Pulmonary artery endothelial cell (primary cell): ENCODE measurements around the gene SLC6A11. TPM values are rescaled to one million over a fixed set of nuclear protein-coding genes. Genes with fewer than 3 reads are reported as not detected.

ENCODE experiments used
- DNase-seq: peaks from one replicate; pipeline ENCODE4 v3.0.0-alpha.2; 2011; ENCODE audit warnings: low read depth, low spot score
- total RNA-seq: library from RNA; depleted of rRNA; stranded (reverse); fragments of >200 nt; gene quantifications from 2 replicates; pipeline ENCODE4 v1.2.3, GENCODE V29; 2014

SLC6A11 gene
- total RNA-seq, 1 donor from 2014 or later: not detected

DNA sequence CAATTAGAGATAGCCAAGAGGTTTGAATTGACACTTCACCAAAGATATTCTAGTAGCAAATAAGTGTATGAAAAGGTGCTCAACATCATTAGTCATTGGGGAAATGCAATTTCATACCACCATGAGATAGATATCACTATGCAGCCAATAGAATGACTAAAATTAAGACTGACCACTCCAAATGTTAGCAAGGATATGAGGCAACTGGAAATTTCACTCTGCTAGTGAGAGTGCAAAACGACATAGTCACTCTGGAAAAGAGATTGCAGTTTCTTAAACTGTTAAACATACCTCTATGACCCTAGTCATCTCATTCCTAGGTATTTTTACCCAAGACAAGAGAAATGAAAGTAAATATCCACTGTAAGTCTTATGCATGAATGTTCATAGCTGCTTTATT lies 27.6 kb upstream of the SLC6A11 start:
- DNase-seq: no peak

DNA sequence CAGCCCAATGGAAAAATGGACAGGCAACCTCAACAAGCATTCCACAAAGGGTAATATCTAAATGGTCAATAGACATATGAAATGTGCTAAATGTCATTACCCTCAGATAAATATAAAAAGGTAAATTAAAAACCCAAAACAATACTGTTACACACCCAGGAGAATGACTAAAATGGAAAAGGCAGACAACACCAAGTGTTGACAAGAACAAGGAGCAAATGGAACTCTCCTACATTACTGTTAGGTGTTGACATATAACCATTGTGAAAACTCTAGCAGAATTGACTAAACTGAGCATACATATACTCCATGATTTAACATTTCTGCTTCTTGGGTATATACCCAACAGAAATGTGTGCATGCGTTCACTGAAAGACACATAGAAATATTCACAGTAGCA lies 25.3 kb upstream of the SLC6A11 start:
- no peak for DNase-seq

DNA sequence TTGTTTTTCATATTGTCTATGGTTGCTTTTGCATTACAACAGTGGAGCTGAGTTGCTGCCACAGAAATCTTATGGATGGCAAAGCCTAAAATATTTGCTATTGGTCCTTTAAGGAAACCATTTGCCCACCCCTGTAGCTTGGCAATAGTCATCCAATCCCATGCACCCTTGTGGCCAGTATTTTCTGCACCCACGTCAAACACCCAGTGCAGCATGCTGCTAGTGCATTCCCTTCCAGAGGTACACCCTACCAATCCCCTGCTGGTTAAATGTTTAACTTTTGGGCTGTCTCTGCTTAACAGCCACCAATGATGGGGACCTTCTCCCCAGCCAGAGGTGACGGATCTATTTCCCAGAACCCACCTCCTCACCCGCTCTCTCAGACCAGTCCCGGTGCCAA lies 23.8 kb upstream of the SLC6A11 start:
- DNase-seq: no peak

DNA sequence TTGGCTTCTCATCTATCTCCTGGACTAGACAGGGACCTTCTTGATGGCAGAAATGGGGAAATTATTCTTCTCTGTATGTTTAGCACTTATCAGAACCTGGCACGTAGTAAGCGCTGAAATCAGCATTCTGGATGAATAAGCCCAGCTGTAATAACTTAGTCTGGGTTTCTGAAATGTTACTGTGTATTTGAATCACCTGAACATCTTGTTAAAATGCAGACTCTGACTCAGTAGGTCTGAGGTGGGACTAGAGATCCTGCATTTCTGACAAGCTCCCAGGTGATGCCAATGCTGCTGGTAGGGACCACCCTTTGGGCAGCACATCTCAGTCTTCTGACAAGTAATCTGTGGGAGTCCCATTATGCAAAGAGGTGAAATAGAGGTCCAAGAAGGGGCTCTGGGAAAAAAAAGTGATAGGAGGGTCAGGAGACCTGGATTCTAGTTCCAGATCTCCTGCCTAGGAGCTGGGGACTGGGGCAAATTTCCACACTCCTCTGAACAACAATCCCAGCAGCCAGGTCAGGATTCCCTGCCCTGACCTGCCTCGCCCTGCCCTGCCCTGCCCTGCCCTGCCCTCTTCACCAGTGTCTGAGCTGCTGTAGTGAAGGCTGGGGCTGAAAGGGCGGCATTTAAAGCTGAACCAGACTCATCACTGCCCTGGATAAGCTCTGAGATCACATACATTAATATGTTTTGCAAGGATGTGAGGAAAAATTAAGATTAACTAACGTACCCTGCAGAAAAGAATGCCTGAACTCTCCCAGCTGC lies 17.2 kb upstream of the SLC6A11 start:
- DNase-seq: no peak

DNA sequence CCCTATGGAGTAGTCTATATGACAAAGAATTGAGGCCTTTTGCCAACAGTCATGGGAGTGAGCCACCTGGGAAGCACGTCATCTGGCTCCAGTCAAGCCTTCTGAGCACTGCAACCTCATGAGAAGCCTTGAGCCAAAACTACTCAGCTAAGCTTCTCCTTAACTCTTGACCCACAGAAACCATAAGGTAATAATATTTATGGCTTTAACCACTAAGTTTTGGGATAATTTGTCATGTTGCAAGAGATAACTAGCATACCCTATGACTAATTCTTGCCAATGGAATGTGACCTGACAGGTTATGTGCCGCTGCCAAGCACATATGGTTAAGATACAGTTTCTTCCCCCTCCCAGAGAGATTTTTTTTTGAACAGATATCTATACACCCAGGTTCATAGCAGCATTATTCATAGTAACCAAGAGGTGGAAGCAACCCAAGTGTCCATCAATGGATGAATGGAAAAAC lies 11.8 kb upstream of the SLC6A11 start:
- no peak for DNase-seq

DNA sequence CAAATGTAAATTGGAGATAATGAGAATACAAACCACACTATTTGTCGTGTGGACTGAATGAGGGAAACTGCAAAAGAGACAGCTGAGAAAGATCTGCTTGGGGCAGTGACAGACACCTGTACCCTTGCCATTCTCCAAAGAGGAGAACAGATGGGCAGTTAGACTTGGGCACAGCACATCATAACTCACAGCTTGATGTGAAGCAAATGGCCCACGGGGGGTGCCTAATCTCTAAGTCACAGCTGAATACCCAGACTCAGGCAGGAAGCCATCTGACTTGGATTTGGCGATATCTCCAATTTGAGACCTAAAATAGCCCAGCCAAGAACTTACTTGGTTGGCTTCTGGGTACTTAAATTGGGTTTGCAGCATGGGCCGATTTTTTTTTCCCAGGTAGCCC lies 10.0 kb upstream of the SLC6A11 start:
- DNase-seq: no peak

DNA sequence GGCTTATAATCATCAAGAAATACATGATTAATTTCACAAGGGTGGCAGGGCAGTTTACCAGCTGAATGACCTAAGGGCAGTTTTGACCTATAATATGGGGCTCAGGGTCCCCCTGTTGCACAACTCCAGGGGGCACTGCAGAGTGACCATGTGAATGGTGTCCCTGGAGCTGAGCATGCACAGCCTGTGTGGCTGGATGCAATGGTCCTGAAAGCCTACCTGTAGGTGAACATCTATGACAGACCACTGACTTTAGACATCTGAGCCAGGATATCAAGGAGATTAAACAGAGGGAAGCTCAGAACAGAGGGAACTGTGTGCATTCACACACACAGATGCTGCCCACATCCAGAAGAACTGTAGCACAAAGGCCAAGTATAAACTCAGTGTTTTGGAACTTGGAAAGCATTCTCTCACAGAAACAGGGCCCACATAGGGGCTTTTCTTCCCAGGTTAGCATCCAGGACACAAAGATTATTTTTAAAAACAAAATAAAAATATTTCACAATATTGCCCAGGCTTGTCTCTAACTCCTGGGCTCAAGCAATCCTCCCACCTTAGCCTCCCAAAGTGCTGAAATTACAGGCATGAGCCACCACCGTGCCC lies 7.8 kb upstream of the SLC6A11 start:
- DNase-seq: no peak

DNA sequence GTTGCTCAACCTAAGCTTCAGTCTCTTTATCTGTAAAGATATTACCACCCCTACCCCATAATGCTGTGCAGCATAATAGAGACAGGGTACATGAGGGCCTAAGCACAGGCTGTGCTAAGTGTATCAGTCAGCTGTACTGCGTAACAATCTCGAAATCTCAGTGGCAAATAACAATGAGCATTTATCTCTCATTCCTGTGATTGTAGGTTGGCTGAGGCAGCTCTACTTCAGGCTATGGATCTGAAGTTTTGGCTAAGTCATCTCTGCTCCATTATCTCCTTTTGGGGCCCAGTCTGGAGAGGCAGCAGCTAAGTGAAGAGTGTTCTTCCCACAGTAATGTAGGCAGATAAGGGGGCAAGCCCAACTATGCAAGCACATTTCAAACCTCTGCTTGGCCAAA lies 7.1 kb upstream of the SLC6A11 start:
- no peak for DNase-seq

DNA sequence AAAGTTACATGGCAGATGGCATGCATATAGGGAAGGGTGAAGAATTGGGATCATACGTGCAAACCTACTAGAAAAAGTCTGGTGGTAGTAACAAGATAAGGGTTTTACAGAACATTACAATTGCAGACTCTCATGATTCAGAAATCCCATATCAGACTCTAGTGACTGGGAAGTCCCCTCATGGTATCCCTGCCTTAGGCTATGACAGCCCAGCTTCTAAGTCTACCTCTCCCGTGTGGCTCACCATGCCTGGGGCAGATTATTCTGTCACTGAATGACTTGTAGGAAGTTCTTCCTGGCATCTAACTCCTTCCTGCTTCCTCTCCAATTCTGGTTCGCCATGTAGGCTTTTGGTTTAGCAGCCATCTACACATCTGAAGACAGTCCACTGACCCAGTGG lies 5.7 kb upstream of the SLC6A11 start:
- no peak for DNase-seq

DNA sequence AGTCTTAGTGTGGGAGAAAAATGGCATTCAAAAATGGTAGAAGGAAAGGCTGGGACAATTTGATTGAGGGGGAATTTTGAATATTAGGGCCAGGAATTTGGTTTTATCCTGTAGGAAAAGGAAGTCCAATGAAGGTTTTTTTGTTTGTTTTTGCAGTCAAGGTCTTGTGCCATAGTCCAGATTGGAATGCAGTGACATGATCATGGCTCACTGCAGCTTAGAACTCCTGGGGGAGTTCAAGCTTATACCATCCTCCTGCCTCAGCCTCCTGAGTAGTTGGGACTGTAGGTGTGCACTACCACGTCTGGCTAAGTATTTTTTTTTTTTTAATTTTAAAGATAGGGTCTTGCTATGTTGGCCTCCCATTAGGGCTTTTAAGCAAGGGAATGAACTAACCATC lies 2.6 kb upstream of the SLC6A11 start:
- no peak for DNase-seq

DNA sequence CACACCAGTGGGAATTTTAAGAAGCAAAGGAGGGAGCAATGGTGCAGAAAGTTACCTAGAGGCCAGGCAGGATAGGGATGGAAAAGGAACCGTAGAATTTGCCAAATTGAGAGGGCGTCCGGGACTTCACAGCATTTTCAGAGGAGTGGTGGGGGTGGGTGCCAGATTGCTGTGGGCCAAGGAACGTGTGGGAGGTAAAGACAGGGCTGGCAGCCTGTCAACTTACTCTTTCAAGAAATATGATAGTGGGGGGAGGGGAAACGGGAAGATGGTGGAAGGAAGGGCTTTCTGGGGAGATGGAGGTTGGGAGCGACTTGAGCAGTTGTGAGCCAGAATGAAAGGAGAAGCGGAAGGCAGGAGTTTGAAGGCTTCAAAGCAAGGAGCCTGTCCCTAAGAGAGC lies 1.4 kb upstream of the SLC6A11 start:
- no peak for DNase-seq

DNA sequence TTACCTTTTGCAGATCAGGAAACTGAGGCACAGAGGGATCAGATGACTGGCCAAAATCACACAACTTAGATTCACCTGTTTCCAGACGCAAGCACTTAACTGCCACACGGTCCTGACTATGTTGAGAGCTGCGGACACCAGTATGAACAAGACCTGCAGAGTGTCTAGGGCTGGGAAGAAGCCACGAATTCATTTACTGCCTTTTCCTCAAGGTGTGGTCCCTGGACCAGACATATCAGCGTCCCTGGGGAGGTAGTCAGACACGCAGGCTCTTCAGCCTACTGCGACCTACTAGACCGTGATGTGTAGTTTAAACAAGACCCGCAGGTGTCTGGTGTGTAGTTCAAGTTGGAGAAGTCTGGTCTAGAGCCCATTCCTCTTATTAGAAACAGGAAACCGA lies 541 bp upstream of the SLC6A11 start:
- DNase-seq: no peak

DNA sequence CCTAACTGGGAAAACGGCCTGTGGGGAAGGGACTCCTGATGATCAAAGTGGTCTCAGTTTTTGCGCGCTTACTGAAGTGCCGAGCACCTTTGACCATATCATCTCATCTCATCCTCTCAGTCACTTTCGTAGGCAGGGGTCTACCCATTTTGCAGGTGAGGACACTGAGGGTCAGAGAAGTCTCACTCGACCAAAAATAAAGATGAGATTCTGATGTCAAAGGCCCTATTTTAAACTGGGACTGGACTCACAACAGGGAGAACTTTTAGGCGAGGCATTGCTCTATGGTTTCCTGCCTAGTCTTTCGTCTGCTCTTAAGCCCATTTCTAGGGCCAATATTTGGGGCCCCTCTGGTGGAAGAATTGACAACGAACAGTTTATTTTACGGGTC lies 830 bp downstream of the SLC6A11 start:
- DNase-seq: no peak

DNA sequence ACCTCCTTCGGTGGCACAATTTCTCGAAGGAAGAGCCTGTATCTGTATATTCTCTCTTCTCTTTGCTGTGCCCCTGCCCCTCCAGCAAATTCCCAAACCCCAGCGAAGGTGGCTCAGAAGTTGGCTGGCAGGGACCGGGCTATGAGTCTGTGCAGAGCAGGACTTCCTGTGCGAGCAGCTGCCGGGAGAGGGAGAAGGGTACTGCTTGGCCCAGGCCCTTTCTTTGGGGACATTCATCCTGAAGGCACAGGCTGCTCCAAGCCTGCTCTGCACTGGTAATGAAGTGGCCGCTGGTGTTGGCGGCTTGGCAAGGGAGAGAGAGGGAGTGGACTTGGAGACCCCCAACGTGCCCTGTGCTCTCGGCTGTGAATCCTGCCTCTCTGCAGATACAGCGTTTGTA lies 1.5 kb downstream of the SLC6A11 start:
- DNase-seq: no peak

DNA sequence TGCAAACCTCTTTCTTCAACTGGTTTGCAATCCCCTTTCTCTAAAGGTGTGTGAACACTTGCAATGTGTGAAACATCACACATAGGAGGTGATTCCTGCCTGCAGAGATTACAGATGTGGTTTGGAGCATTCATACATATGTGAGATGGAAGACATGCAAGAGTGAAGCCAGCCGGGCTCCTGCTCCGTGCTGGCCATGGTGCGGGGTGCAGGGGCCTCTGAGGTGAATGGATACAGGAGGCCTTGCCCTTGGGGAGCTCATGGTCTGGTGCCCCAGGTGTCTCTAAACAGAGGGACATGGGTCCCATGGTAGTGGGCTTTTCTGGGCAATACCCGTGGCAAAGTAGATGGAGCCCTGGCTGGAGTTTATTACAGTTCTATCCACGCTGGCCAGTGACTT lies 6.0 kb downstream of the SLC6A11 start:
- DNase-seq: no peak

DNA sequence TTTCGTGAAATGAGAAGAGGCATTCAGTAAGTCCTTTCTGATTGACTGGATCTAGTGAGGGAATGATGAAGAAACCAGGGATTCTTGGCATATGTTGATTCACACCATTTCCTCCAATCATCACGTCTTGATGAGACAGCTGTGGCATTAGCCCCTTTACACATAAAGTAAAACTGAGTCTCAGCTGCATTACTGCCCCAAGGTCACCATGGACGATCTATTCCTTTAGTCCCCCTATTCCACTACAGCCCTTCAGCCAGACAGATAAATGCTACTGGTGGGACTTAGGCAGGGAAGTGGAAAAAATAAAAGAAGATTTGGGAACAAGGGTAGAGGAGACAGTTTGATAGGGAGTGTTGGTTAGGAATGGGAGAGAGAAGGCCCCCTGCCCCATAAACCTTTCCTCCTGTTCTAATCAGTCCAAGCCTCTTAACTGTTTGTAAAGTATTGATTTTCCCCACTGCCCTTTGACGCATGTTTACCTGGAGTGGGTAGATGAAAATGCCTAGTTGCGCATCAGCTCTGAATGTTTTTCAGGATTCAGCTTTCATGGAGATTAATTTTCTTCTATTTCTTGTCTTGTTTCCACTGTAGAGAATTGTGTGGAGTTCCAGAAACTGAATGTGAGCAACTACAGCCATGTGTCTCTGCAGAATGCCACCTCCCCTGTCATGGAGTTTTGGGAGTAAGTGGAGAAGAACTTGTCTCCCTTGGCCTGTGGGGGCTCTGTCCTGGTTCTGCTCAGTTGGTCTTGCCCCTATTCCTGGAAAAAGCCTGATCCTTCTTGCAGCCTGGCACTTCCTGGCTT lies 6.9 kb downstream of the SLC6A11 start:
- DNase-seq: no peak

DNA sequence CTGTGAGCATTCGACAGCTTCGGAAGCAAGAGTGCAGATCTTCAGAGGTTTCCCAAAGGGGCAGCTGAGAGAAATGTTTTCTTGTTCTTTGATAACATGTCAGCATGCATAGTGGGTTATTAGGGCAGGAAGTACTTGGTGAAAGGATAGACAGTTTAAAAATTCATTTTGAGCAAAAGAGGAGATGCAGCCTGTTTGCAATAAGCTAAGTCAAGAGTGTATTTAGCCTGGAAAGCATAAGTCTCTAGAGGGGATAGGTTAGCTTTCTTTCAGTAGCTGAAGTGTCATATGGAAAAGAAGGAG lies 7.4 kb downstream of the SLC6A11 start:
- no peak for DNase-seq

DNA sequence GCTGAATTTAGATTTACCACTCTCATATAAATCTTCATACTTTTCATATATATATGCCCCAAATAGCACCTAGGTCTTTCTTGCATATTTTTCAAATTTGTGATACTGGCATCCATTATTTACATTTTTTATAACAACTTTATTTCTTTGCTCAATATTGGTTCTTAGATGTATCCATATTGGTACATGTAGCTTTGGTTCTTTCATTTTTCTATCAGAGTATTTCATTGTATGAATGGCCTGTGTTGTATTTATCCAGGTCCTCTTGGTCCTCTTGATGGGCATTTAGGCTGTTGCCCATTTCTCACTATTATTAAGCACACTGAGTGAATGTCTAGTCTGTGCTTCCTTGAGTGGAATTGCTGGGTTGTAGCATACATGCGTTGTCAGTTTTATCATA lies 8.4 kb downstream of the SLC6A11 start:
- DNase-seq: no peak

DNA sequence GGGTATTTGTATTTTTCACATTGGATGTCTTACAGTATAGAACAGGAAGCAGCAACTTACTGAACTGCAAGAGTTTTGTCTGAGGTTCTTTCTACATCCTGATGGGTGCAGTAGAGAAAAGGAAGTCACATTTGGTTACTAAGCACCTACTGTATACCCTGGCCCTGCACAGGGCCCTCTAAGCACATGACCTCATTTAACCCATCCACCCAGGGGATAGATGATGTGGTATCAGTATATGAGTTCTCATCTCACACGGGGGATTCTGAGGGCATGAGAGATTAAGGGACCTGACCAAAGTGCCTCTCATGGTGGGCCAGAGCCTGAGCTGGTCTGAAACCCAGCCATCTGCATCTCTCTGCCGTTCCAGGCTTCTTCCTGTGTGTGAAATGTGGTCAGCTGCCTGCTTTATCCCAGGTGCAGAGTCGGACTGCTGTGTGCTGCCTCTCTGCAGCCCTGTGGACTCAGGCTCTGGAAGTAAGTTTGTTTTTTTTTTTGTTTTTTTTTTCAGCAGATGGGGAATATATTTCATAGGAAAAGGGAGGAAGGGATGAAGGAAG lies 17.9 kb downstream of the SLC6A11 start:
- DNase-seq: no peak

DNA sequence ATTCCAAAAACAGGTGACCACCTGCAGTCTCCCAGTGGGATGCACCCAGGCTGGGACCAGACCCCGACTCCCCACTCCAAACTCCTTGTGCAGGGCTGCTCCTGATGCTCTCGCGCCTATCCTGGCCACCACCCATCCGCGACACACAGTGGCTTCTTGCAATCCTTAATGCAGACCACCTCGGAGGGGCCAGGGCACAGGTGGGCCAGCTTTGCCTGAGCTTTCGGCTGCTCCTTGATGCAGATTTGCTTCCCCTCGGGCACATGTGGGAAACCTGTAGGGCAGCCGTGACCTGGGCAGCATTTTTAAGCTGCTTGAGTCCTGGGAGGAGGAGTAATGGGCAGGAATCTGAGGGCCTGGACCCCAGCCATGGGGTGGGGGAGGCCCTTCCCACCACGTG lies 18.9 kb downstream of the SLC6A11 start:
- no peak for DNase-seq

DNA sequence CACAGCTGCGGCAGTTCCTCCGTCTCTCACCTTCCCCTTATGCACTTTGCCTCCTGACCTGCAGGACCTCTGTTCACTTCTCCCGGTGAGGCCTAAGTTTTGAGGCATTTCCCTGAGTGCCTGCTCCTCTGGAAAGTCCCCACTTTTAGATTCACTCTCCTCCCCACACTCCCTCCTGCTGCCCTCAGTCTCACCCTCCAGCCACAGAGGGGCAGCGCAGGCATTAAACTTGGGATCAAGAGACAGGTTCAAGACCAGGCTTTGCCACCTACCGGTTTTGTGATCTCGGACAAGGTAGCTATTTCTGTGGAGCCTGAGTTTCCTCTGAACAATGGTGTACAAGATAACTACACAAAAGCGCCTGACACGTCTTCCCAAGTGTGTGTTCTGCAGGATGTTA lies 19.4 kb downstream of the SLC6A11 start:
- no peak for DNase-seq

DNA sequence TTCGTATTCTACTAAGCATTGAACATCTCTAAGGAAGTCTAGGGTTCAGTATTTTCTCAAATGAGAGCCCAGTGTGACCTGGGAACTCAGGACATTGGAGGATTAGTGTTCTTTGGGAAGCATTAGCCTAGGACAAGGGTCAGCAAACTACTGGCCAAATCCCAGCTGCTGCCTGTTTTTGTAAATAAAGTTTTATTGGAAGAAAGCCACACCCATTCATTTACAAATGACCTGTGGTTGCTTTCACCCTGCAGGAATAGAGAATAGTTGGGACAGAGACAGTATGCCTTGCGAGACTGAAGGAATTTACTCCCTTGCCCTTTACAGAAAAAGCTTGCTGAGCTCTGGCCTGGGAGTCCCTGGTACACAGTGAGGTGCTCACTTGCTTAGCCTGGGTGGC lies 20.6 kb downstream of the SLC6A11 start:
- DNase-seq: no peak
